Omental fat pad (tissue), 4 donors: ENCODE data around the gene SEC63. TPM values are rescaled to one million over a fixed set of nuclear protein-coding genes. Genes with fewer than 3 reads are reported as not detected.
"Not testable (repeated sequence)": the region's sequence is repeated elsewhere in the genome, so short reads cannot be mapped to it uniquely, and the experiment has no call there.

Experiments
- ATAC-seq: fragments of 150-250 bp; one replicate; pipeline ENCODE4 v1.9.1; 2016; ENCODE audit warnings: mild to moderate bottlenecking, moderate library complexity; ENCODE audit not compliant: low FRiP score
- DNase-seq: peaks from one replicate; pipeline ENCODE4 v3.0.0-alpha.2; 2019; ENCODE audit warnings: low spot score
- total RNA-seq, 4 donors: library from RNA; depleted of rRNA; stranded (reverse); fragments of >200 nt; gene quantifications; one replicate each; pipeline ENCODE4 v1.1.0, GENCODE V29; 2016
- TF ChIP-seq, protein P1 (sequence below), 3 donors: fragments of 450-650 bp; IDR thresholded peaks; one replicate each; pipeline ENCODE4 v1.5.1; 2016 to 2017; ENCODE audit warnings: antibody characterized with exemption in 3 of 3, mild to moderate bottlenecking in 3 of 3, moderate library complexity in 2 of 3

The SEC63 gene
- total RNA-seq, 4 donors from 2014 or later = 26.6 to 55.1 (median 43.1) TPM

GRCh38 chr6:107957308-107957908, 600 bp downstream of the SEC63 start:
- peak; percentile 28 for DNase-seq
- TF ChIP-seq, protein P1, sequence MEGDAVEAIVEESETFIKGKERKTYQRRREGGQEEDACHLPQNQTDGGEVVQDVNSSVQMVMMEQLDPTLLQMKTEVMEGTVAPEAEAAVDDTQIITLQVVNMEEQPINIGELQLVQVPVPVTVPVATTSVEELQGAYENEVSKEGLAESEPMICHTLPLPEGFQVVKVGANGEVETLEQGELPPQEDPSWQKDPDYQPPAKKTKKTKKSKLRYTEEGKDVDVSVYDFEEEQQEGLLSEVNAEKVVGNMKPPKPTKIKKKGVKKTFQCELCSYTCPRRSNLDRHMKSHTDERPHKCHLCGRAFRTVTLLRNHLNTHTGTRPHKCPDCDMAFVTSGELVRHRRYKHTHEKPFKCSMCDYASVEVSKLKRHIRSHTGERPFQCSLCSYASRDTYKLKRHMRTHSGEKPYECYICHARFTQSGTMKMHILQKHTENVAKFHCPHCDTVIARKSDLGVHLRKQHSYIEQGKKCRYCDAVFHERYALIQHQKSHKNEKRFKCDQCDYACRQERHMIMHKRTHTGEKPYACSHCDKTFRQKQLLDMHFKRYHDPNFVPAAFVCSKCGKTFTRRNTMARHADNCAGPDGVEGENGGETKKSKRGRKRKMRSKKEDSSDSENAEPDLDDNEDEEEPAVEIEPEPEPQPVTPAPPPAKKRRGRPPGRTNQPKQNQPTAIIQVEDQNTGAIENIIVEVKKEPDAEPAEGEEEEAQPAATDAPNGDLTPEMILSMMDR (IDR thresholded peaks at IDR 0.05) = no peak
- ATAC-seq = peak; percentile 60

GRCh38 chr6:107956586-107957307, 1.3 kb downstream of the SEC63 start:
- TF ChIP-seq, protein P1 (IDR thresholded peaks at IDR 0.05) = no peak
- ATAC-seq = peak; percentile 15
- DNase-seq = no peak

- no peak for DNase-seq
- no peak for ATAC-seq
- TF ChIP-seq, protein P1 (IDR thresholded peaks at IDR 0.05) = no peak
Measured at GRCh38 chr6:107956181-107956580, 1.8 kb downstream of the SEC63 start.

- ATAC-seq, DNase-seq: not testable (repeated sequence)
Measured at GRCh38 chr6:107953858-107954414, 4.1 kb downstream of the SEC63 start.

DNA sequence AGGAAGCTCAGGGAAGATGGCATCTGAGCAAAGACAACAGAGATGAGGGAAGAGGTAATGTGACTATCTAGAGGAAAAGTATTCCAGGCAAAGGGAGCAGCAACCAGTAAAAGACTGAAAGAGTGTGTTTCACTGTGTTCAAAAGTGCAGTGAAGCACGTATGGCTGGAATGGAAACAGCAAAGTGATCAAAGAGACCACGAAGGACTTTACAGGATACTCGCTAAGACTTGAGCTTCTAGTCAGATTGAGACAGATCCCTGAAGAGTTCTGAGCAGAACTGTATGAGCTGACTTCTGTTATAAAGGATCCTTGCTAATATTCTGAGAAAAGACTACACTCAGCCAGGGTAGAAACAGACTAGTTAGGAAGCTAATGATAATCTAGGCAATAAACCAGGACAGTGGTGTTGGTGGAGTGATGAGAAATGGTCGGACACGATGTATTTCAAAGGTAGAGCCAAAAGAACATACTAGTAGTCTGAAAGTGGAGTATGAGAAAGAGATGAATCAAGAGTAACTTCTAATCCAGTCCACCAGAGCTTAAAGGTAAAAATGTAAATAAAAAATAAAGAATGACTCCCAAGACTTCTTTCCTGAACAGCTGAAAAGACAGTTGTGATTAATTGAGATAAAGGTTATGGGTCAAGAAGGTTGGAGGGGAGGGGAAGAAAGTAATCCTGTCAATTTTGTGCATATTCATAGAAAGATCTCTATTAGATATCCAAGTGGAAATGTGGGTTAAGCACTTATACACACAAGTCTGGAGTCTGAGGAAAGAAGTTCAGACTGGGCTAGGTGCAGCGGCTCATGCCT, 14.2 kb downstream of the SEC63 start:
- DNase-seq (no peak), ATAC-seq (no peak)

GRCh38 chr6:107942142-107942541, 15.9 kb downstream of the SEC63 start:
- no peak for DNase-seq
- ATAC-seq = no peak
- TF ChIP-seq, protein P1 (IDR thresholded peaks at IDR 0.05) = no peak

More for the DNA sequence above, 14.2 kb downstream of the SEC63 start:
- TF ChIP-seq, protein P1 (IDR thresholded peaks at IDR 0.05) = no peak

GRCh38 chr6:107941627-107942026, 16.4 kb downstream of the SEC63 start:
- no peak for DNase-seq
- no peak for ATAC-seq
- TF ChIP-seq, protein P1 (IDR thresholded peaks at IDR 0.05) = no peak
